GM12878 (cell line): ENCODE results near the gene IL17RC.
"Not testable (repeated sequence)": the region's sequence is repeated elsewhere in the genome, so short reads cannot be mapped to it uniquely, and the experiment has no call there.

Source experiments
- CBFB ChIP-seq: IDR thresholded peaks from 2 replicates; pipeline ENCODE4 v1.6.1; 2016; ENCODE audit warnings: antibody characterized with exemption, low read depth
- CTCF ChIP-seq, 3 experiments: IDR thresholded peaks in 2 of 3; conservative IDR thresholded peaks in 1 of 3; 2 replicates each; pipeline ENCODE4 v1.5.1; 2011; ENCODE audit warnings: low read depth in 3 of 3, low read length in 3 of 3, mild to moderate bottlenecking in 3 of 3, control low read depth in 2 of 3, moderate library complexity in 2 of 3, inconsistent platforms in 1 of 3, mixed read lengths in 1 of 3; ENCODE audit not compliant: control insufficient read depth in 2 of 3, insufficient read depth in 1 of 3; ENCODE audit errors: extremely low read depth in 1 of 3
- CUX1 ChIP-seq: IDR thresholded peaks from 2 replicates; pipeline ENCODE4 v1.6.1; 2012; ENCODE audit warnings: improper control_type of control experiment, low read depth, low read length; ENCODE audit not compliant: insufficient replicate concordance
- EZH2 ChIP-seq: IDR thresholded peaks from 2 replicates; pipeline ENCODE4 v1.6.1; 2012; ENCODE audit warnings: low read depth, mild to moderate bottlenecking, control low read depth, inconsistent platforms, low read length, borderline replicate concordance; ENCODE audit not compliant: control insufficient read depth
- MTA2 ChIP-seq: fragments of 450-650 bp; IDR thresholded peaks from 2 replicates; pipeline ENCODE4 v1.6.1; 2016; ENCODE audit warnings: low read depth, mild to moderate bottlenecking, moderate library complexity
- NFIC ChIP-seq: IDR thresholded peaks from 2 replicates; pipeline ENCODE4 v1.6.1; 2012; ENCODE audit warnings: low read depth, mild to moderate bottlenecking, inconsistent platforms, low read length, moderate library complexity
- POLR2A ChIP-seq: IDR thresholded peaks from 2 replicates; pipeline ENCODE4 v1.6.1; 2011; ENCODE audit warnings: low read depth, mild to moderate bottlenecking, low read length
- POLR2AphosphoS5 ChIP-seq: IDR thresholded peaks from 2 replicates; pipeline ENCODE4 v1.6.1; 2011; ENCODE audit warnings: mild to moderate bottlenecking, low read length, inconsistent platforms

- not testable (repeated sequence) for TF ChIP-seq NFIC; CBFB; MTA2; POLR2AphosphoS5; EZH2; CTCF (IDR thresholded peaks at IDR 0.05 in 2 of 3, conservative IDR thresholded peaks at IDR 0.05 in 1 of 3; ENCODE audit: control insufficient read depth in 2 of 3, extremely low read depth in 1 of 3, insufficient read depth in 1 of 3, low read depth in 3 of 3, low read length in 3 of 3); POLR2A; CUX1
Observed at GRCh38 chr3:9895715-9896114, 21.2 kb upstream of the IL17RC start.
